ENCODE results near the gene GSAP.
"Not testable (repeated sequence)": the region's sequence is repeated elsewhere in the genome, so short reads cannot be mapped to it uniquely, and the experiment has no call there.

Gene GSAP

DNA sequence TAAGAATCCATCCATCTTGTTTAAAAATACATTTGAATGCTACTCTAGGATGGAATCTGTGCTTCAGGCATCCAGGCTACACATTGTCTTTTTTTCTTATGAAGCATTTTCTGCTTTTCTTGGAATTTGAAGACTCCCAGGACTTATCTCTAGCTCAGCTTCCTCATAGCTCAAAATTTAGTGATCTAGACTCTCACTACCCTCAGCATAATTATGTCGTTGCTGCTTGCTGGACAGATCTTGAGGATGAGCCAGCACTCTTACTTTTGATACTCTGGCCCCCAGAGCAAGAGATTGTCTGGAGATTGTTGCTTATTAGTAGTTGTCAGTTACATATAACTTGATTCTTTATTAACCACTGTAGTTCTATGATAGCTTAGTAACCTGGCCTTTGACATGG, 133.3 kb downstream of the GSAP start:
- no peak for TF ChIP-seq CTCF (conservative IDR thresholded peaks at IDR 0.05; ENCODE audit: control insufficient read depth, insufficient read depth, low read depth, low read length)
- no peak for DNase-seq (ENCODE audit: low read depth)
- no peak overlapping the region for H3K4me3 ChIP-seq (ENCODE audit: control insufficient read depth, low read depth, low read length)

DNA sequence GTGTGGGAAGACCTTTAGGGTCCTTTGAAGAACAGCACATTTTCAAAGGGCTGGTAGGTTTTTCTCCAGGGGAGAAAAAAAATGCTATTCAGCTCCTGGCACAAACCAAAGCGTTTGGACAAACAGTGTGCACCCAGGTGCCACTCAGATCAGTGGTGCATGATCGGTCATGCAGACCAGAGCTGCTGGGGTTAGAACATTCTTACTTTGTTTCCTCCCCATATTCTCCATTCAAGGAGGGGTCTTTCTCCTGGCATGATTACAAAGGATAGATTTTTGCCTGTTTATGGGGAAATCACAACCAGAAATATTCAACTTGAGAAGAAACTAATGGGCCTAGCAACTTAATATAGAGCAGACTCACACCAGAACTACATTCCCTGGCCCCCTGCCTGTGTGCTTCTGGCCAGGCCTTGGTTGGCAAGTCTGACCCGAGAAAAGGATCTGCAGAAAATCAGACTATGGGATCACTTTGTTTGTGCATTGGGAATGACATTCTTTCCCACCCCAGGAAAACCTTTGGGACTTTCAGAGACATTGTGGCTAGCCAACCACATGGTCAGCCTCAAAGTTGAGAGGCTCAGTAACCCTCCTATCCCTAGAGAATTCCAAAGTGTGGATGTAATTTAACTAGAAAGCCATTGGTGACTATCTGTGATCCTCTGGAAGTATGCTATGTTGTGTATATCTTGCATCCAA, 134.2 kb downstream of the GSAP start:
- no peak for DNase-seq (ENCODE audit: low read depth)
- H3K4me3 ChIP-seq (ENCODE audit: control insufficient read depth, low read depth, low read length), result no peak overlapping the region
- TF ChIP-seq CTCF (conservative IDR thresholded peaks at IDR 0.05; ENCODE audit: control insufficient read depth, insufficient read depth, low read depth, low read length), result no peak

DNA sequence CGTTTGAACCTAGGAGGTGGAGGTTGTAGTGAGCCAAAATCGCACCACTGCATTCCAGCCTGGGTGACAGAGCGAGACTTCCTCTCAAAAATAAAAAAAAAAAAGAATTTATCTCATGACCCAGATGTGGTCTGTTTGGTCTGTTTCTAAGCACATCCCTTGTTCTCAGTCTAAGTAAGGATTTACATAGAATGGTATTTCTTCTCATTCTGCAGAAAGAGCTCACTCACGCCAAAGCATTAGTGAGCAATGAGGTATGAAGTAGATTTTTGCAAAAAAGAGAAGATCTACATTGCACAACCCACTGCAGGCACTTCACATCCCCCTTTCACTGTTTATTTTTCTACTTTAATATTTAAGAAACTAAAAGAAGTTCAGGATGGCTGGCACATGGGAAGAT, 140.0 kb downstream of the GSAP start:
- DNase-seq (ENCODE audit: low read depth), result no peak
- H3K4me3 ChIP-seq (ENCODE audit: control insufficient read depth, low read depth, low read length), result no peak overlapping the region
- no peak for TF ChIP-seq CTCF (conservative IDR thresholded peaks at IDR 0.05; ENCODE audit: control insufficient read depth, insufficient read depth, low read depth, low read length)

DNA sequence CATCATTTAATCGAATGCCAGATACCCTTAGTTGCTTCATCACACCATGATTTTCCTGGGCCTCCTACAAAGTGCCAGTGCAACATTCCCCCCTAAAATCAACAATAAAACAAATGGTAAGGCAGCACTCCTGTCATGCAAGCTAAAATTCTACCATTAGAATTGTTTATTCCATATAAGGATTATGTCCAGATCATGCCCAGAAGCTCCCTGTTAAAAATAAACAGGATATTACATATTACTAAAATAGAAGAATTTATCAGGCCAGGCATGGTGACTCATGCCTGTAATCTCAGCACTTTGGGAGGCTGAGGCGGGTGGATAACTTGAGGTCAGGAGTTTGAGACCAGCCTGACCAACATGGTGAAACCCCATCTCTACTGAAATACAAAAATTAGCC, 140.5 kb downstream of the GSAP start:
- peak; percentile 26 for DNase-seq (ENCODE audit: low read depth)
- H3K4me3 ChIP-seq (ENCODE audit: control insufficient read depth, low read depth, low read length), result not testable (repeated sequence)

DNA sequence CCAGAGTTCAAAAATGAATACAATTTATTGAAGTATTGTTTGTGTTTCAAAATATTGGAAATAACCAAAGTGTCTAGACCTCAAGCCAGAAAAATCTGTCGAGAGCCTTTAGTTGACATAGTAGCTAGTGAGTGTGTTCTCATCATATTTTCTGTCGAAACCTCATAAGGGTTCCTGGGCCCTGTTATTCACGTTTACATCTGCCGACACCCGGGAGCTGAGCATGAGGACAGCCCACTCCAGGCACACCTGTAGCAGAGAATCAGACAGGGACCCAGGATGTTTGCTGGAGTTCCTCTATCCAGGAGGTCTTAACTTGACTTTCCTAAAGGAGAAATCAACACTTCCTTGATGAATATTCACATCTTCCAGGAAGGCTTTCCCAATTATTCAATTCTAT, 144.4 kb downstream of the GSAP start:
- no peak for TF ChIP-seq CTCF (conservative IDR thresholded peaks at IDR 0.05; ENCODE audit: control insufficient read depth, insufficient read depth, low read depth, low read length)
- DNase-seq (ENCODE audit: low read depth), result no peak
- H3K4me3 ChIP-seq (ENCODE audit: control insufficient read depth, low read depth, low read length), result no peak overlapping the region

GRCh38 chr7:77270094-77270480, 146.1 kb downstream of the GSAP start:
- no peak overlapping the region for H3K4me3 ChIP-seq (ENCODE audit: control insufficient read depth, low read depth, low read length)
- TF ChIP-seq CTCF (conservative IDR thresholded peaks at IDR 0.05; ENCODE audit: control insufficient read depth, insufficient read depth, low read depth, low read length), result no peak
- DNase-seq (ENCODE audit: low read depth), result no peak

GRCh38 chr7:77269360-77270093, 146.6 kb downstream of the GSAP start:
- no peak overlapping the region for H3K4me3 ChIP-seq (ENCODE audit: control insufficient read depth, low read depth, low read length)
- DNase-seq (ENCODE audit: low read depth), result no peak
- no peak for TF ChIP-seq CTCF (conservative IDR thresholded peaks at IDR 0.05; ENCODE audit: control insufficient read depth, insufficient read depth, low read depth, low read length)

Data from fibroblast of mammary gland (primary cell).